ENCODE data around the gene PTPRN2.

Gene PTPRN2

DNA sequence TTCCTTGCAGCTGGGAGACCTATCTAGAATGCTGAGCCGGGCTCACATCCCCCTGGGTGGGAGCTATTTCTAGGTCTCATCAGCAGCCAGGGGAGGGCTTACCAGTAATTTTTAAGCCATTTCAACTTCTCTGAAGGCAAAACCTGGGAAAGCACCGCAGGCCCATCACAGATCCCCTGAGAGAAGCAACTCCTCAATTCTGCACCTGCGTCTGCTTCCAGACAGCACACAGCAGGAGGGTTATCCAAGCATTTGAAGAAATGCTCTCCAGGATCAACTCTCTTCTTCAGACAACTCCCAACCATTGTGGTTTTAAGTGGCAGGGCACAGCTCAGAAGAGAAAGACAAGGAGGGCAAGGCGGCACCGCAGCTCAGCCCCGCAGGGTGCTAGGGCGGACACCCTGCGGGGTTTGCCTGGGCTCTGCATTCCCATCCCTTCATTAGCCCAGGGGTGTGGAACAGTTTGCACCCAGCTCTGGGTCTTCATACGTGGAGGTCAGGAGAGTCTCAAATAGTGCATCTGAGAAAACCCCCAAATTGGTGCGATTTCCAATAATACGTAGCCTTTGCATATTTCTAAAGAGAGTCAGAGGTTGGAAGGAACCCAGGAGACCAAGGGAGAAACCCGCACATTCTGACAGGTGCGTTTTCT lies 632.1 kb downstream of the PTPRN2 start:
- H3K36me3 ChIP-seq (ENCODE audit: insufficient read depth, low read length): no peaks in the 10 kb centered on the region
- H3K4me1 ChIP-seq (ENCODE audit: control insufficient read depth, insufficient read depth, low read length): no peaks in the 10 kb centered on the region
- H3K9ac ChIP-seq (ENCODE audit: low read depth, low read length): no peak overlapping the region
- H3K4me3 ChIP-seq (ENCODE audit: low read length): no peak overlapping the region
- H3K4me2 ChIP-seq (ENCODE audit: low read length): no peak overlapping the region
- H3K9me3 ChIP-seq (replicated peaks; ENCODE audit: low read length): peaks cover 5% of the 10 kb centered on the region
- H3K27me3 ChIP-seq (ENCODE audit: control insufficient read depth, insufficient read depth, low read length): no peaks in the 10 kb centered on the region

DNA sequence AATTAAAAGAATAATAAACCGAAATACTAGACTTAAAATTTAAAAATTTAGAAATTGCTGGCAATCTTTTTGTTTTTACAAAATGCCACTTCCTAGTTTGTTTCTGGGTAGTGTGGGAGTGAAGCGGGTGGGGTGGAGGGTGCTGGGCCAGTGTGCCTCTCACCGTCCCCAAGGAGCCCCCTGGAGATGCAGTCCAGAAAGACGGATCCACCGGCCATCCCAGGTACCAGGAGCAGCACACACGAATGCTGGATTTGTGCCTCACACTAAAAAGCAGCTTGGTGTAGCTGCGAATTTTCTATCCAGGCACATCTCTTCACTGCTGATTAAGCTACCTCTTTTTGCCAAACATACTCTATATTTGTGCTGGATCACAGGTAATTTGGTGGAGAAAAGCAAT lies 632.7 kb downstream of the PTPRN2 start:
- H3K4me2 ChIP-seq (ENCODE audit: low read length): no peak overlapping the region
- no peaks in the 10 kb centered on the region for H3K4me1 ChIP-seq (ENCODE audit: control insufficient read depth, insufficient read depth, low read length)
- no peaks in the 10 kb centered on the region for H3K27me3 ChIP-seq (ENCODE audit: control insufficient read depth, insufficient read depth, low read length)
- peaks cover 5% of the 10 kb centered on the region for H3K9me3 ChIP-seq (replicated peaks; ENCODE audit: low read length)
- no peak overlapping the region for H3K4me3 ChIP-seq (ENCODE audit: low read length)
- no peak overlapping the region for H3K9ac ChIP-seq (ENCODE audit: low read depth, low read length)
- no peaks in the 10 kb centered on the region for H3K36me3 ChIP-seq (ENCODE audit: insufficient read depth, low read length)

DNA sequence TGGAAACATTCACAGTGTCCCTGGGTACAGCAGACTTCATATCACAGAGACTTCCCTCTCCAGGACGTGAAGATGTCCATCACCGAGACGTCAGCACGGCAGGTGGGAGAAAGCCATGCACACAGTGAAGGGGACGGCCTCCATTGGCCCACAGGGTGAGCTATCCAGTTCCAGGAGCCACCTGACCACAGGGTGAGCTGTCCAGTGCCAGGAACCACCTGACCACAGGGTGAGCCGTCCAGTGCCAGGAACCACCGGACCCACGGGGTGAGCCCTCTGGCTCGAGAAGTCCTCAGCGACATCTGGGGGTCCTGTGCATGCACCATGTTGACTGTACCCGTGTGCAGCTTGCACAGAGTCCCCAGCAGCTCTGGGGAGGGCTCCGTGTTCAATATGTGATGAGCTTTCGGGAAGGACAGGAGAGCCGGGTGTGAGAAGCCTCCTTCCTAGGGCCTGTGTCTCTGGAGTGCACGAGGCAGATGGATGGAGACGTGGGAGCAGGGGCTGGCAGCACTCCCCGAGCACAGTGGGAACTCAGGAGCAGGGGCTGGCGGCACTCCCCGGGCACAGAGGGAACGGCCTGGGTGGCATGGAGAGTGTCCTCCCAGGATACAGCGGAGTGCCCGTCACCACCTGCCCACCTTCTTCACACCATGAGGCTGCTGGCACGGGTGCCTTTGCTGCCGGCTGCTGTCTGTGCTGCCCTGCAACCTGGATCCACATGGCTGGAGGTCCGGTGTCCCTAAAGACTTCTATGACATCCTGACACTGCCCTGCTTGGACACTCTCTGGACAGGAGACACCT lies 634.6 kb downstream of the PTPRN2 start:
- H3K4me3 ChIP-seq (ENCODE audit: low read length): no peak overlapping the region
- H3K36me3 ChIP-seq (ENCODE audit: insufficient read depth, low read length): no peaks in the 10 kb centered on the region
- no peak overlapping the region for H3K9ac ChIP-seq (ENCODE audit: low read depth, low read length)
- H3K27me3 ChIP-seq (ENCODE audit: control insufficient read depth, insufficient read depth, low read length): no peaks in the 10 kb centered on the region
- no peaks in the 10 kb centered on the region for H3K4me1 ChIP-seq (ENCODE audit: control insufficient read depth, insufficient read depth, low read length)
- no peak overlapping the region for H3K4me2 ChIP-seq (ENCODE audit: low read length)
- H3K9me3 ChIP-seq (replicated peaks; ENCODE audit: low read length): peaks cover 5% of the 10 kb centered on the region

DNA sequence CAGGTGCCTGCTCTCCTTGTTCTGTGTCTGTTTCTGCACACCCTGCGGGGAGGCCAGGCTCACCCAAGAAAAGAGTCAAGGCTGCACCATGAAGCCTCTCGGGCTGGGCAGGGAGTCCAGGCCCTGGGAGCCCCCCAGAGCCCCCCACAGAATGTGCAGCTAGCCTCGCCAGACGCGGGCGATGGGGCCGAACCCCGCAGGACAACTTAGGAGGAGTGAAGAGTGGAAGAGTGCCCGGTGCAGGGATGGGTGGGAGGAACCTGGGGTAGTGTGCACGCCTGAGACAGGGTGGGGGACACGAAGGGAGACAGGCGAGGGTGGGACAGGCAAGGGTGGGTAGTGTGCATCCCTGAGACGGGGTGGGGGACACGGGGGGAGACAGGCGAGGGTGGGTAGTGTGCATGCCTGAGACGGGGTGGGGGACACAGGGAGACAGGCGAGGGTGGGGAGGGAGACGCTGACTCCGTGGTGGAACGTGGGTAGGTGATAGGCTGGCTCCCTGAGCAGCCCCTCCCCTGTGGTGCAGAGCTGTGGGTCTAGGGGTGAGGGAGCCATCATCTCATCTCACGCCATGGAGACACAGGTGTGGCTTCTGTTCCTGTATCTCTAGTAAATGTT lies 635.5 kb downstream of the PTPRN2 start:
- H3K36me3 ChIP-seq (ENCODE audit: insufficient read depth, low read length): no peaks in the 10 kb centered on the region
- no peaks in the 10 kb centered on the region for H3K4me1 ChIP-seq (ENCODE audit: control insufficient read depth, insufficient read depth, low read length)

DNA sequence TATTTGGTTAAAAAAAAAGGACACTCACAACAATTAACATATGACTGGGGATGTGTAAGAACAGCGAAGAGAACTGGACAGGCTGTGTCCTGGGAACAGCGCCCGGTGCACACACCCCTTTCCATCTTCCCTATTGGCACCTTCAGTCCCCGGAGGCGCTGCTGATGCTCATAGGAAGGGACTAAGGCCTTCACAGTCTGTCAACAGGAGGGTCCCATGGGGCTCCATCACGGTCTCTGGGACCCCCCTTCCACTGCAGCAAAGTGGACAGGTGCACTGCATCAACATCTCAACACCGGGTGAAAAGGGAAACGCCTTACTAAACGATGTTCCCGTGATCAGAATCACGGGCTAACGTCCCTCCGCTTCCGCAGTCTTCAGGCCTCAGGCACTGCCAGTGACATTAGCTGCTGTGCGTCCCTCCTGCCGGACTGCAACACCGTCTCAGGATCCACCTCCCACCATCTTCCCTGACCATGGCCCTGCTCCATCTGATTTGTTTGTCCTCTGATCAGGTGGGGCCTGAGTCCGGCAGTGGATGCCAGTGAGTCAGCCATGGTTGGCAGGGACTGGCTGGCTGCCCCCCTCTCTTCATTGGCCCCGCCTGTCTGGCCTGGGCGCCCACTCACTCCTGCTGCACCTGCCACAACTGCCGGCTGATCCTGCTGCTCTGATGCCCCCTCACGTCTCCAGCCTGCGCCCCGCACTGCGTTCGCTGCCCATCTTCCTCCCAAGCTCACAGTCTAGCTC lies 636.1 kb downstream of the PTPRN2 start:
- Histone ChIP-seq H3K9me3 (replicated peaks; ENCODE audit: low read length) (peaks cover 5% of the 10 kb centered on the region), H3K4me3 (ENCODE audit: low read length) (no peak overlapping the region), H3K4me1 (ENCODE audit: control insufficient read depth, insufficient read depth, low read length) (no peaks in the 10 kb centered on the region), H3K36me3 (ENCODE audit: insufficient read depth, low read length) (no peaks in the 10 kb centered on the region), H3K4me2 (ENCODE audit: low read length) (no peak overlapping the region), H3K27me3 (ENCODE audit: control insufficient read depth, insufficient read depth, low read length) (no peaks in the 10 kb centered on the region), H3K9ac (ENCODE audit: low read depth, low read length) (no peak overlapping the region)

More for the DNA sequence above, 635.5 kb downstream of the PTPRN2 start:
- no peaks in the 10 kb centered on the region for H3K27me3 ChIP-seq (ENCODE audit: control insufficient read depth, insufficient read depth, low read length)
- peaks cover 5% of the 10 kb centered on the region for H3K9me3 ChIP-seq (replicated peaks; ENCODE audit: low read length)
- H3K4me2 ChIP-seq (ENCODE audit: low read length): no peak overlapping the region
- no peak overlapping the region for H3K4me3 ChIP-seq (ENCODE audit: low read length)
- H3K9ac ChIP-seq (ENCODE audit: low read depth, low read length): no peak overlapping the region

DNA sequence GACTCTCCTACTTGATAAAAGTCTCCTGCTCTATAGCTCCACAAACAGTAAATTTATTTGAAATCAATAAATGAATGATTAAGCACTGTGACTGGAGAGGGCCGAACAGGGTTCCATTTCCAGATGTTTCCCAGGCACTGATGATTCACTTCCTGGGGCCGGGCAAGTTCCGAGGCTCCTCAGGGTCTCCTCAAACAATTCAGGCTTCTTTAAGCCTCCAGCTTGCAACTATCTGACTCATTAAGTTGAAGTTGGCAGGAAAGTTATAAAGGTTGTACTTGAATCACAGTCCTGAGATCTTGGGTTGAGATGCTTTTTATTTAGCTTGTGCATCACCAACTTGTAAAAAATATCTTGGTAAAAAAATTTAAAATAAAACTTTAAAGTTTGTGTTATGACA lies 637.9 kb downstream of the PTPRN2 start:
- H3K27me3 ChIP-seq (ENCODE audit: control insufficient read depth, insufficient read depth, low read length): no peaks in the 10 kb centered on the region
- H3K36me3 ChIP-seq (ENCODE audit: insufficient read depth, low read length): no peaks in the 10 kb centered on the region
- H3K4me2 ChIP-seq (ENCODE audit: low read length): no peak overlapping the region
- H3K4me1 ChIP-seq (ENCODE audit: control insufficient read depth, insufficient read depth, low read length): no peaks in the 10 kb centered on the region
- H3K9me3 ChIP-seq (replicated peaks; ENCODE audit: low read length): peaks cover 14% of the 10 kb centered on the region
- no peak overlapping the region for H3K9ac ChIP-seq (ENCODE audit: low read depth, low read length)
- H3K4me3 ChIP-seq (ENCODE audit: low read length): no peak overlapping the region

DNA sequence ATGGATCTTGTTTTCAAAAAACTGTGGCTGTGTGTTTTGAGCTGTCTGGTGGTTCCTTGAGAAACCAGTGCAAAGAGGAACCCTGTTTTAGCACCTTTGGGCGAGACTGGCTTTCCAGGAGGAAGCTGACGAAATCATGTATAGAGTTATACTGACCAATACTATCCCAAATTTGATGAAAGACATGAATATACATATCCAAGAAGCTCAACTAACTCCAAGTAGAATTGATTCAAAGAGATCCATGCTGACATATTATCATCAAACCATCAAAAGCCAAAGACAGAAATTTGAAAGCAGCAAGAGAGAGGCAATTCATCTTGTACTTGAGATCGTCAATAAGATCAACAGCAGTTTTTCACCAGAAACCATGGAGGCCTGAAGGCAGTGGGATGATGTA lies 640.1 kb downstream of the PTPRN2 start:
- peaks cover 12% of the 10 kb centered on the region for H3K9me3 ChIP-seq (replicated peaks; ENCODE audit: low read length)
- H3K36me3 ChIP-seq (ENCODE audit: insufficient read depth, low read length): no peaks in the 10 kb centered on the region
- no peaks in the 10 kb centered on the region for H3K4me1 ChIP-seq (ENCODE audit: control insufficient read depth, insufficient read depth, low read length)
- no peaks in the 10 kb centered on the region for H3K27me3 ChIP-seq (ENCODE audit: control insufficient read depth, insufficient read depth, low read length)
- no peak overlapping the region for H3K9ac ChIP-seq (ENCODE audit: low read depth, low read length)
- H3K4me2 ChIP-seq (ENCODE audit: low read length): no peak overlapping the region
- no peak overlapping the region for H3K4me3 ChIP-seq (ENCODE audit: low read length)

DNA sequence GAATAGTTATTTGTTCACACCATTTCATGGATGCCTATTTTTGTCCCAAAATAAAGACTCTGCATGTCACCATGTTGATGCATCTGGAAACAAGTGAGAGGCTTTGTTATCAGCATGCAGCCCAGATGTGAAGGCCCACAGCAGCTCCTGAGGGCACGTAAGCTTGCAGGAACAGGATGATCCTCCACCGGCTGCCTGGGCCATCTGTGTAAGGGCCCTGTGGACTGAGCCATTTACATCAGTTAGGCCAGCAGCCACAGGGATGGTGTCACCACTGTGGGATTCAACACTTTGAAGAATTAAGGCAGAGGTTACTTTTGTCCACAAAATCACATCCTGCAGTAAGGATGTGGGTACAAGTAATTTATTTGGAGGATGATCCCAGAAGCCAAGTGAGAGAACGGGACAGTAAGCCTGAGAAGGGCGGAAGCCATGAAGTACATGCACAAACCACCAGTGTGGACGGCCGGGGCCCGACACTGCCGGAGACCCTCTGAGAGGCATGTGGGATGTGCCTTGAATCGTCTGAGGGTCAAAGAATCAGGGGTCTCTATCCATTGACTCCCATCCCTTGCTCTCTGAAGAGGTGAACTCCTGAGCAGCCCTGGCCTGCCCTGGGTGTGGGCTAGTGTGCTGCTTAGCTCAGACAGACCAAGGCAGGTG lies 641.1 kb downstream of the PTPRN2 start:
- no peak overlapping the region for H3K4me2 ChIP-seq (ENCODE audit: low read length)
- H3K36me3 ChIP-seq (ENCODE audit: insufficient read depth, low read length): no peaks in the 10 kb centered on the region
- no peaks in the 10 kb centered on the region for H3K4me1 ChIP-seq (ENCODE audit: control insufficient read depth, insufficient read depth, low read length)
- no peak overlapping the region for H3K9ac ChIP-seq (ENCODE audit: low read depth, low read length)
- H3K27me3 ChIP-seq (ENCODE audit: control insufficient read depth, insufficient read depth, low read length): no peaks in the 10 kb centered on the region
- peaks cover 19% of the 10 kb centered on the region for H3K9me3 ChIP-seq (replicated peaks; ENCODE audit: low read length)
- no peak overlapping the region for H3K4me3 ChIP-seq (ENCODE audit: low read length)

DNA sequence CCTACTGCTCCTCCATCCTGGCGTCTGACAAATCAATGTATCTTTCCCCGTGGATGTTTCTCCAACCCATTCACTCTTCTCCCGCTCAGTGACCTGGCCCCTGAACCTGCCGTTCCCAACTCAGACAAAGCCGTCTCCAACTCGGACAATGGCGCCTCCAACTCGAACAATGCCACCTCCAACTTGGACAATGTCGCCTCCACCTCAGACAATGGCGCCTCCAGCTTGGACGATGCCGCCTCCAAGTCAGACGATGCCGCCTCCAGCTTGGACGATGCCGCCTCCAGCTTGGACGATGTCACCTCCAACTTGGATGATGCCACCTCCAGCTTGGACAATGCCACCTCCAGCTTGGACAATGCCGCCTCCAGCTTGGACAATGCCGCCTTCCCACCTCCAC lies 642.2 kb downstream of the PTPRN2 start:
- Histone ChIP-seq H3K9me3 (replicated peaks; ENCODE audit: low read length) (peaks cover 22% of the 10 kb centered on the region), H3K27me3 (ENCODE audit: control insufficient read depth, insufficient read depth, low read length) (no peaks in the 10 kb centered on the region), H3K4me2 (ENCODE audit: low read length) (no peak overlapping the region), H3K36me3 (ENCODE audit: insufficient read depth, low read length) (no peaks in the 10 kb centered on the region), H3K4me1 (ENCODE audit: control insufficient read depth, insufficient read depth, low read length) (no peaks in the 10 kb centered on the region), H3K4me3 (ENCODE audit: low read length) (no peak overlapping the region), H3K9ac (ENCODE audit: low read depth, low read length) (no peak overlapping the region)

DNA sequence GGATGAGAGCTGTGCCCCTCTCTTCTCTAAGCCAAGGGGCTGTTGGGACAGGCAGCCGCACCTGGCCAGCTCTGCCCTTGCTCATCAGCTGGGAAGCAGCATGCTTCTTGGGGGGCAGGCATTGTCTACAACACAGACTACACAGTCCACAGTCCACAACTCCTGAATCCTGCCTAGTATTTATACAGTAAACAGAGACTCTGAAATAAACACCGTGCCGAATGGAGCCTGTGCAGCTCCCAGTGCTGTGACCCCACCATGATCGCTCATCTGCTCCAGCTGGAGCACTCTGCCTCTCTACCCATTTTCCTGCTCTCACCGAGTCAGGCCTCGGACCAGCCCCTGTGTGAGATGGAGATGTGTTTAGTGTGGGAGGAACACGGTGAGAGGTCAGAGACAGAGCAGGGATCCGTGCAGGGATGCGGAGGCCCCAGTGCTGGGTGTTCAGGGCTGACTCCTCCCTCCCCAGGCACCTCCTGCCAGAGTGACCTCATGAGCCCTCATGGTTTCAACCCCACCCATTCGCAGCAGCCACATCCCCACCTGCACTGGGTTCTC lies 642.8 kb downstream of the PTPRN2 start:
- Histone ChIP-seq H3K27me3 (ENCODE audit: control insufficient read depth, insufficient read depth, low read length) (no peaks in the 10 kb centered on the region), H3K4me1 (ENCODE audit: control insufficient read depth, insufficient read depth, low read length) (no peaks in the 10 kb centered on the region), H3K9ac (ENCODE audit: low read depth, low read length) (no peak overlapping the region), H3K9me3 (replicated peaks; ENCODE audit: low read length) (peaks cover 22% of the 10 kb centered on the region), H3K4me3 (ENCODE audit: low read length) (no peak overlapping the region), H3K4me2 (ENCODE audit: low read length) (no peak overlapping the region), H3K36me3 (ENCODE audit: insufficient read depth, low read length) (no peaks in the 10 kb centered on the region)

DNA sequence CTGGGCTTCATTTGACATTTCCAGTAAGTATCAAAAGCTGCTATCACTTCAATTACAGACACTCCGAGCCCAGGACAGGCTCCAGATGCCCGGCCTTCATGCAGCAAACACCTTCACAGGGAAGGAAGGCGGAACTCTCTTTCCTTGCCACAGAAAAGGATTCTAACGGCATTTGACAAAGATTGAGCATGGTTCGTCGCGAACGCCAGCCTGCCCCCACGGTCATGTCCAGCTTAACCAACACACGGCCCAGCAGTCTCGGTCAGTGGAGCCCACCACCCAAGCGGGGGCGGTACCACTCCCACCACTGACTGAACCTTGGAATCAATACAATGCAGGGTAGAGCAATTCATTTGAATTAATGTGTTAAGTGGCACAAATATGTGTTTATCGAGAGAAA lies 643.6 kb downstream of the PTPRN2 start:
- Histone ChIP-seq H3K9ac (ENCODE audit: low read depth, low read length) (no peak overlapping the region), H3K36me3 (ENCODE audit: insufficient read depth, low read length) (no peaks in the 10 kb centered on the region), H3K27me3 (ENCODE audit: control insufficient read depth, insufficient read depth, low read length) (no peaks in the 10 kb centered on the region), H3K4me3 (ENCODE audit: low read length) (no peak overlapping the region), H3K4me2 (ENCODE audit: low read length) (no peak overlapping the region), H3K4me1 (ENCODE audit: control insufficient read depth, insufficient read depth, low read length) (no peaks in the 10 kb centered on the region), H3K9me3 (replicated peaks; ENCODE audit: low read length) (peaks cover 28% of the 10 kb centered on the region)
